NCI-H2196 treated with DMSO at 0.1 percent for 48 hours (cell line): Measurements from ENCODE around the gene AP1S1.

Experiments
- DNase-seq: peaks from one replicate; lab custom pipeline; 2025; ENCODE audit not compliant: unreplicated experiment; lab: John Stamatoyannopoulos, UW

AP1S1 gene

DNA sequence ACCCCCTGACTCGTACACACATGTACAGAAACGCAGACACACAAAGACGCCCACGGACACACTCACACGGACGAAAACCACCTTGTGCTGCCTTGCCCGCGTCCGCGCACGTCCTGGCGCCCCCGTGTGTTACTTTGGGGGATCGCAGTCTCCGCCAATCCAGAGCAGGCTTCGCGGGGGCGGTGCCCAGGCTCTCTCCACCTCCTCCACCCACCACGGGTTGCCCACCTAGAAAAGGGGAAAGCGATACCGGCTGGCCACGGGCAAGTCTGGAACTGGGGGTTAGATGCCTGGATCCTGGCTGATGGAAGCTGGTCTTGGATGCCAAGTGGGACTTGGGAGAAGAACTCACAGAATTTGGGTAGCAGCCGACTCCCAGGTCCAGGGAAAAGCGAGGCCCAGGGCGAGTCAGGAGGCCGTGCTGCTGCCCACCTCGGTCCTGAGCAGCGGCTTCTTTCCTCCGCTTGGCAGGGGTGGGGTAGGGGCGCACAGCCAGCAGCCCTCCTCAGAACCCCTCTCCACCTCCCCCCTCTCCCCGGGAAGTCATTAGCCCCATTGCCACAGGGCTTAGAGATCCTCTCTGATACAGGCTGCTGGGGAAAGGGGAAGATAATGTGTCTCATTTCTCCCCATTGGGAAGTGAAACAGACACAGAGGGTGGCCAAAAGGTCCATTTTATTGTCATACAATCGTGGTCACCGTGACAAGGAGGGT lies 15.7 kb downstream of the AP1S1 start:
- DNase-seq = no peak

- no peak for DNase-seq
Observed at GRCh38 chr7:101170617-101171441, 16.6 kb downstream of the AP1S1 start.

DNA sequence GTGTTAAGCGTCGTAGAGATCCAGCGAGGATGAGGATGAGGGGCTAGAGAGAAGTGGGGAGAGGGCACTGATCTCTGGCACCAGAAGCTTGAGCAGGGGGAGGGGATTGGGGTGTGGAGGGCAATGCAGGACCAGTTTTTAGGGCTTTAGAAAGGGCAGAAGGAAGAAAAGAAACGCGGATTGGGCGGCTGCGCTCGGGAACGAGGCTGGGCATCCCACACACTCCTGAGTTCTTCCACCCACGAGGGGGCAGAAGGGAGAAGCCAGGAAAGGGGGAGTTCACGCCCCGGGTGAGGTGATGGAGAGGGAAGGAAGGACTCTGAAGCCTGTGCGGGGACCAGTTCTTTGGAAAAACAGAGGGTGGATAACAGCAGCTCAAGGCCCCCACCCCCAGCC lies 17.2 kb downstream of the AP1S1 start:
- no peak for DNase-seq

GRCh38 chr7:101172005-101172853 lies 18.0 kb downstream of the AP1S1 start:
- peak; percentile 72 for DNase-seq

DNA sequence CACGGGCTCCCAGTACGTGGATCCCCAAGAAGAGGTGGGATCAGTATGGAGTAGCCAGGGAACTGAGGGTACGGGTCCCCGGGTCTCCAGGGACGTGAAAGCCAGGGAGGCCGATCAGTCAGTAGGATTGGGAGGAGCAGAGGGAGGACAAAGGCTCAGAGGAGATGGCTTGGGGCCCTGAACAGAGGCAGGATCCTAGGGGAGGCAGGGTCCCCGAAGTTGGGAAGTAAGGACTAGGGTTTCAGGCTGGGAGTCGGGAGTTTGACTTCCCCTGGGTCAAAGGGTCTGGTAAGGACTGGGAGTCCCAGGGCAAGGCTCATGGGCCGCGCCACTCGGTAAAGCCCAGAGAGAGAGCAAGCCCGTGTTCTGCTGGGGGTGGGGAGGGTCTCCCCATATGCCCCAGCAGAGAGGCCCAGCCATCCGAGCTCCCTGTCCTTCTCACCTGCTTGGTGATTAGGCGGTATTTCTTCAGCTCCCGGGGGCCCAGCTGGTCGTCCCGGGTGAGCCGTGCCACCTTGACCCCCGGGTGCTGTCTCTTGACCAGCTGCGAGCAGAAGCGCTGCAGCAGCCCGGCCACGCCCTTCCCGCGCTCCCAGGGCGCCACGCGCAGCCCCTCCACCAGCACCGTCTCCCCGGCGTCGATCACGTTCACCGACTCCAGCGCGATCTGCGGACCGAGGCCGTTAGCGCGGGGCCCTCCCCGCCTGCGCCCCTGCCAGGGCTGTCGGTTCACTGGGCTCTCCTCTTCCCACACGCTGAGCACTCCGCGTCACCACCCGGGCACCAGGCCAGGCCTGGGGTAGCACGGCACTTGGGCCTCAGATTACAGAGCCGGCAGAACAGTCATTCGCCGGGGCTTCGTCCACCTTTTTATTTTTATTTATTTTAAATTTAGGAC lies 18.8 kb downstream of the AP1S1 start:
- peak; percentile 58 for DNase-seq

DNA sequence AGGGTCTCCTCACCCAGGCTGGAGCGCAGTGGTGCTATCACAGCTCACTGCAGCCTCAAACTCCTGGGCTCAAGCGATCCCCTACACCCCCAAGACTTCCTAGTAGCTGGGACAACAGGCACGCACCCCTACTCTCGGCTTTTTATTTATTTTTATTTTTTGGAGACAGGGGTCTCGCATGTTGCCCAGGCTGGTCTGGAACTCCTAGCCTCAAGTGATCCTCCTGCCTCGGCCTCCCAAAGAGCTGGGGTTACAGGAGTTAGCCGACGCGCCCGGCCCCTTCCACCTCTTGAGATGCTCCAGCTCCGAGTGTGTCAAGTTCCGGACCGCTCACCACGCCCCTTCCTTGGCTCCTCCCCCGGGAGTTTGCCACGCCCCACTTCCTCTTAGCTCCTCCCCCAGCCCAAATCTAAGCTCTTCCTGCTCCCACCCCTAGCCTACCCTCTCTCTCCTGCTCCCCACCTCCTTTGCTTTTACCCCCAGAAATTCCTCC lies 19.5 kb downstream of the AP1S1 start:
- DNase-seq = peak; percentile 60

DNA sequence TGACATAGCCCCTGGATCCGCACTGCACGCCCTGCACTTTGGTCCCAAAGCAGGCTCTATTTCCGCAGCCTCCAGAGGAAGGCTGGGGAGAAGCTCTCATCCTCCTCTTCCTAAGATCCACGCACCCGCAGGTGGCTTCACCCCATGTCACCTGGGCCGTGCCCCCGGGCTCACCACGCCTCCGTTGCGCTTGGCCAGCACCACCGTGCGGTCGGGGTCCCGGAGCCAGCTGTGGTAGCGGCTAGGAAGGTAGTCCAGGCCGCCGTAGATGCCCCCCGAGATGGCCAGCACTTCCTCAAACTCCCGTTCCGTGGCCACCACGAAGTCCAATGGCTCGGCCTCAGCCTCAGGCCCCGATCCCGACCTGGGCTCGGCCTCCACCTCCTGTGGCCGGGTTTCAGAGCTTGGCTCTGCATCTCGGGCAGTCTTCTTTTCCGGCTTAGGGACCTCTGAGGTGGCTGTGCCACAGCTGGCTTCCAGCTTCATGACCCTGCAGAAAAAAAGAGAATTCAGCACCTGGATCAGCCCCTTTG lies 20.1 kb downstream of the AP1S1 start:
- DNase-seq = no peak

DNA sequence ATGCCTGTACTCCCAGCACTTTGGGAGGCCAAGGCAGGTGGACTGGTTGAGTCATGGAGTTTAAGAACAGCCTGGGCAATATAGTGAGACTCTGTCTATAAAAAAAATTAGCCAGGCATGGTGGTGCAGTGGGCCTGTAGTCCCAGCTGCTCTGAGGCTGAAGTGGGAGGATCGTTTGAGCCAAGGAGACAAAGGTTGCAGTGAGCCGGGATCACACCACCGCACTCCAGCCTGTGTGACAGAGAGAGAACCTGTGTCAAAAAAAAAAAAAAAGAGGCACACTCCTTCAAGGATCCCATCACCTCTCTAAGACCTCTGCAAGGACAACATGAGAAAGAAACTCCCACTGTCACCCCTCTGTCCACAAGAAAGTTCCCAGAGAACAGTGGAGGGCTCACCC lies 21.4 kb downstream of the AP1S1 start:
- DNase-seq = no peak

DNA sequence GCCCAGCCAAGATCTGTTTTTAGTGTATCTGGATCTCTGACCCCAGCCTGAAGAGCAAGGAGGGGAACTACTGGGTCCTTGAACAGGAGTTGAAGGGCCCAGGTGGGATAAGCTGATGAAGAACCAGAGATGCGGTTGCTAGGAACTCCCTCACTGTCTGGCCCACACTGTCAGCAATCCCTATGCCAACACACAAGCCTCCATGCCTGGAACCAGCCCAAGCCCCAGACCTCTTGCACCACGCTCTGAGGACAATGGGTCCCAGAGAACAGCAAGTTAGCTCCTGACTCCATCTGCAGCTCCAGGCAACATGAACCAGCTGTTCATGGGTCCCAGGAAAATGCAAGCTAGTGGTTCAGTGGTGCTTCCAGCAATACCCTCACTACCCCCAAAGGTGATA lies 23.4 kb downstream of the AP1S1 start:
- DNase-seq = no peak

- DNase-seq = peak; percentile 36
Observed at GRCh38 chr7:101179117-101179516, 24.8 kb downstream of the AP1S1 start.

DNA sequence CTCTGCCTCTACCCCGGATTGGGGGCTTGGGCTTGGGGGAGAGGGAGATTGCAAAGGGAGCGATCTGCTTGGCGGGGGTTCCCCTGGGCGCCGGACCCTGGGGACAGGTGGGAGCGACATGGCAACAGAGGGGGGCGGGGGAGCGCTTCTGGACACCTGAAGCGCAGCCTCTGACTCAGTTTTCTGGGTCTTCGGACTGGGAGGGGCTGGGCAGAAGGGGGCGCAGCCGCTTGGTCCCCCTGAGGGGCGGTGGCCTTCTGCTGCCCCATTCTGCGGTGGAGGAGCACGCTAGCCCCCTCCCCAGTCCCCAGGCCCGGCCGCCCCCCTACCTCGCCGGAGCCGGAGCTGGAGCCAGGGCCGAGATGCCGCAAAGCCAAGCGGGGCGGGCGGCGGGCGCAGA lies 25.4 kb downstream of the AP1S1 start:
- DNase-seq = no peak

GRCh38 chr7:101180130-101180755 lies 26.0 kb downstream of the AP1S1 start, which contains the start of gene NAT16:
Gene NAT16, minus strand, starts transcription at chr7:101180293. Its CDS starts 5,486 bp downstream, at chr7:101174807.
- no peak for DNase-seq

GRCh38 chr7:101185258-101185839 lies 31.1 kb downstream of the AP1S1 start:
- no peak for DNase-seq

GRCh38 chr7:101186194-101186593 lies 31.9 kb downstream of the AP1S1 start:
- no peak for DNase-seq

GRCh38 chr7:101186844-101187428 lies 32.7 kb downstream of the AP1S1 start:
- DNase-seq = no peak

- DNase-seq = no peak
Observed at GRCh38 chr7:101189109-101189508, 34.8 kb downstream of the AP1S1 start.

DNA sequence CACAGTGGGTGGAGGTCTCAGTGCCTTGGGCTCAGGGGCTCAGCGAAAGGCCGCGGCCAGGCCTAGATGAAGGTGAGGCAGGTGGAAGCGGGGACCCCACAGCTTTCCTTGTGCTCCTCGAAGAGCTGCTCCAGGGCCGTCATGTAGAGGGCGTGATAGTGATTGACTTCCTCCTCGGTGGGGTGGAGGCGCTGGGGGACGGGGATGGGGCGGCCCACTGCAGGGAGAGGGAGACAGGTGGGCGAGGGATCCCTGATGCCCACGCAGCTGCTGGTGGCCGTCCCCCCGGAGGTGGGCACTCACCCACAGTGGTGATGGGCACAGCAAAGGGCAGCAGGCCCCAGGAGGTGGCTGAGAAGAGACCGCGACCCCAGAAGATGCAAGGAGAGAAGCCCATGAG lies 41.6 kb downstream of the AP1S1 start:
- no peak for DNase-seq

- no peak for DNase-seq
Observed at GRCh38 chr7:101197991-101198390, 43.7 kb downstream of the AP1S1 start.

DNA sequence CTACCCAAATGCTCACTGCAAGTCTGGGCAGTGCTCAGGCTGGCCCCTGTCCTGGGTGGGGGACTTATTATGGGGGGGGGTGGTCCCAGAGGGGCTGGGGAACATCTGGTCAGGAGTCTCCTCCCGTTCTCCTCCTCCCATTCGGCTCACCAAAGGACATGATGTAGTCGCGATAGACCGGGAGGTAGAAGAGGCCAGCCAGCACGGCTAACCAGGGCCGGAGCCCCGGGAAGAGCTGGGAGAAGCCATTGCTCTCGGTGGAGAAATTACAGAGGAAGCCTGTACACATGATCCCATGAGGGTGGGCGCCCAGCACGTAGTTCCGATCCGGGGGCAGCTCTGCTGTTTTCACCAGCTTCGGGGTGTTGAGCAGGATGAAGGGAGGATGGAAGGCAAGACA lies 44.2 kb downstream of the AP1S1 start:
- no peak for DNase-seq
